ENCODE measurements around the gene DKK1. TPM values are rescaled to one million over a fixed set of nuclear protein-coding genes. Genes with fewer than 3 reads are reported as not detected.
A peak's percentile ranks its signal among the peaks of the same experiment; 100 is the strongest.

Gene DKK1, protein sequence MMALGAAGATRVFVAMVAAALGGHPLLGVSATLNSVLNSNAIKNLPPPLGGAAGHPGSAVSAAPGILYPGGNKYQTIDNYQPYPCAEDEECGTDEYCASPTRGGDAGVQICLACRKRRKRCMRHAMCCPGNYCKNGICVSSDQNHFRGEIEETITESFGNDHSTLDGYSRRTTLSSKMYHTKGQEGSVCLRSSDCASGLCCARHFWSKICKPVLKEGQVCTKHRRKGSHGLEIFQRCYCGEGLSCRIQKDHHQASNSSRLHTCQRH
- 100 to 1,000 TPM in 1 of 8 experiments, 10 to 100 TPM in 1, 1 to 10 TPM in 5, under 1 TPM in 1; 0.92 to 121 (median 3.9) TPM for total RNA-seq

DNA sequence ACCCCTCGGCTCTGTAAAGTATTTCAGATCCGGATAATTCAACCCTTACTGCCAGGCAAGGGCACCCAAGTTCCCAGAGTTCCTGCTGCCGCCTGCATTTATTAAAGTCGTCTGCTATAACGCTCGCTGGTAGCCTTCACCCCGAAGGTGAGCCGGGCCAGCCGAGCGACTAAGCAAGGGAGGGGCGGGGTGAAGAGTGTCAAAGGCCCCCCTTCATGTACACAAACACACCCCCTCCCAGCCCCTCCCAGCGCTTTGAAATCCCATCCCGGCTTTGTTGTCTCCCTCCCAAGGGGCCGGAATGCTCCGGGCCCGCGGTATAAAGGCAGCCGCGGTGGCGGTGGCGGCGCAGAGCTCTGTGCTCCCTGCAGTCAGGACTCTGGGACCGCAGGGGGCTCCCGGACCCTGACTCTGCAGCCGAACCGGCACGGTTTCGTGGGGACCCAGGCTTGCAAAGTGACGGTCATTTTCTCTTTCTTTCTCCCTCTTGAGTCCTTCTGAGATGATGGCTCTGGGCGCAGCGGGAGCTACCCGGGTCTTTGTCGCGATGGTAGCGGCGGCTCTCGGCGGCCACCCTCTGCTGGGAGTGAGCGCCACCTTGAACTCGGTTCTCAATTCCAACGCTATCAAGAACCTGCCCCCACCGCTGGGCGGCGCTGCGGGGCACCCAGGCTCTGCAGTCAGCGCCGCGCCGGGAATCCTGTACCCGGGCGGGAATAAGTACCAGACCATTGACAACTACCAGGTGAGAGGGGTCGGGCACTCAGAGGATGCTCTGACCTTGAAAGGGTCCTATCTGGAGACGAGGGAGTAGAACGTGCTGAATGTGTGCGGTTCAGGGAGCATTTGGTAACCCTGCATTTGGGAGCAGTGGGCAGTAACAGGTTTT is at the start of gene DKK1:
DKK1 (plus strand) TSS at position 349 of the 889 bp plus-strand sequence; CDS start at position 503, 154 bp downstream.
- H3K4me3 ChIP-seq: peak within 1 kb of the TSS; percentile 46 to 59 (median 51)
- no peaks in the 10 kb centered on the region for H3K4me1 ChIP-seq (replicated peaks in 1 of 2)
- in situ Hi-C loops (cut with MboI; ENCODE audit: low pct_unique_long_range_greater_than_20kb in 2 of 9, low sequenced_read_pairs in 9 of 9, unreplicated experiment in 9 of 9): loop anchor here in 6 of 9 experiments (5.0 to 25.0 kb wide), 7 partner anchors 171 to 473 kb away; partner anchors contain the start of gene MBL2 (in 1 of the 6)
- WGBS, 10 experiments: 0 to 5% (median 0%) methylated on average over 1 to 19 of the region's 55 CpGs; no CpG with 5 or more reads in 2 of the 10 experiments
- H3K27ac ChIP-seq: no peak within 1 kb of the TSS
- peak; percentile 79 to 86 (median 81) for ATAC-seq (replicated peaks in 6 of 8)

DNA sequence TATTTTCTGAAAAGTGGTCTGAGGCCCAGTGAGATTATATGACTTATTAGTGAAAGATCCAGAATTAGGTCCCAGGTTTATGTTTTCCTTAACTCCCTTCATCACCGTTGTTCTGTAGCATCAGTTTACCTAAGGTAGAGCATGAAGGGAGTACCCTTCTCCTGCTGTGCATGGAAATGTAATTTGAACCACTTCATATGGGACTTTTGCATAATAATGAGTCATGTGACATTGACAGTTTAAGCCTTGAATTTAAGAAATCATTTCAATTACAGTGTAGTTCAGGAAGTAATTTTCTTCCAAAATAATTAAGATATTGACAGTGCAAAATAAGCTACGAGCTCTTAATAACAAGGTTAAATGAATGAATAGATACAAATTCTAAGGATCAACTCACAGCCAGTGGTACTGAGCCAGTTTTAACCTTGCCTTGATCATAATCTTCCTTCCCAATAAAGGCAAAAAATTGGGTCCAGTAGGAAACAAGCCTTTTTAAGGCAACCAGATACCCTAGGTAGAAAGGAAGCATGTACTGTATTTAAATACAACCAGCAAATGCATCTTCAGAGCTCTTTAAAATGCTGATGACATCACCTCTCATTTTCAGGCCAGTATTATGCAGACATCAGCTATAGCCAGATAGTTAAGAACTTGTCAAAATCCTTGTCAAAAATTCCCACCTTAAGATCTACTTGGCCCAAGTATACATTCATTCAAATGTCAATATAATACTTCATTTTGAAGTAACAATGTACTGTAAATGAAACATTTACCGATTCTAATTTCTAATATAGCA is 48.8 kb upstream of the DKK1 start:
- in situ Hi-C loops (cut with MboI; ENCODE audit: low pct_unique_long_range_greater_than_20kb in 2 of 9, low sequenced_read_pairs in 9 of 9, unreplicated experiment in 9 of 9): no loop called here
- ATAC-seq (replicated peaks in 6 of 8): peak in 3 of 8 experiments; percentile 45 to 51 (median 47)
- 13 to 100% (median 76%) methylated on average over 1 to 3 of the region's 3 CpGs for WGBS, 10 experiments
- Histone ChIP-seq H3K4me3 (no peak overlapping the region), H3K4me1 (replicated peaks in 1 of 2) (no peaks in the 10 kb centered on the region), H3K27ac (no peak overlapping the region)

DNA sequence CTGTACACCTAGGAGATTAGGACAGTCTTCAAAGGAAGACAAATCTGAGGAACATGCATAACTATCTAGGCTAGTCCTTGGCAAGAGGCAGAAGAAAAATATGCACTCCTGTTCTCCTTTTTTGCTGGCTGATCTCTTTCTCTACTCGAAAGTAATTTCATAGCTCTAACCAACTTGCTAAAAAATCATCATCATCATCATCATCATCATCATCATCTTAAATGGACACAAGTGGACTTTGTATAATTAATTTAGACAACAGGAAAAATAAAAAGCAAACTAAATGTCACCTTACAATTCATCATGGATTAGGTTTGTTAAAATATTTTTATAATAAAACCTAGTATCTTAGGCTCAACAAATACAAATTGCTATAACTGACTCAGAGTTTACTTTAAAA is 47.2 kb upstream of the DKK1 start:
- WGBS, 10 experiments: 63 to 100% (median 86%) methylated on average over 1 of the region's 1 CpG; no CpG with 5 or more reads in 2 of the 10 experiments
- no peak overlapping the region for H3K4me3 ChIP-seq
- ATAC-seq (replicated peaks in 6 of 8): no peak
- no peak overlapping the region for H3K27ac ChIP-seq
- in situ Hi-C loops (cut with MboI; ENCODE audit: low pct_unique_long_range_greater_than_20kb in 2 of 9, low sequenced_read_pairs in 9 of 9, unreplicated experiment in 9 of 9): no loop called here
- H3K4me1 ChIP-seq (replicated peaks in 1 of 2): no peaks in the 10 kb centered on the region

DNA sequence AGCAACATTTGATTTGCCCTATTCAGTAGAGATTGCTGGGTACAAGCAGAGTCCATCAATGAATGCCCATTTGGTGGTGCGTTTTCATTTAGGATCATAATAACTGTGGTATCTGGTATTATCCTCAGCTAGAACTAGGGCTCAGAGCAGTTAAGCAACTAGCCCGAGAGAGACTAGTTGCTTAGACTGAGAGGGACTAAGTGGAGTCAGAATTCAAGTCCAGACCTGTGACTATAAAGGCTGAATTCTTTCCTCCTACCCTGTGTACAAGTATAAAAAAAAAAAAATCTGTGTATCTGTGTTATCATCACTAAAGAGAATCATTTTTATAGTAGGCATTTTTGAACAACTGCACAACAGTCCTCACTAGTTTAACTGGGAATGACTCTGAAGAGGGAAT is 45.3 kb upstream of the DKK1 start:
- in situ Hi-C loops (cut with MboI; ENCODE audit: low pct_unique_long_range_greater_than_20kb in 2 of 9, low sequenced_read_pairs in 9 of 9, unreplicated experiment in 9 of 9): no loop called here
- Histone ChIP-seq H3K27ac (no peak overlapping the region), H3K4me3 (no peak overlapping the region), H3K4me1 (replicated peaks in 1 of 2) (no peaks in the 10 kb centered on the region)
- no peak for ATAC-seq (replicated peaks in 6 of 8)
- WGBS, 10 experiments: 20 to 100% (median 92%) methylated on average over 1 to 2 of the region's 2 CpGs; no CpG with 5 or more reads in 1 of the 10 experiments

DNA sequence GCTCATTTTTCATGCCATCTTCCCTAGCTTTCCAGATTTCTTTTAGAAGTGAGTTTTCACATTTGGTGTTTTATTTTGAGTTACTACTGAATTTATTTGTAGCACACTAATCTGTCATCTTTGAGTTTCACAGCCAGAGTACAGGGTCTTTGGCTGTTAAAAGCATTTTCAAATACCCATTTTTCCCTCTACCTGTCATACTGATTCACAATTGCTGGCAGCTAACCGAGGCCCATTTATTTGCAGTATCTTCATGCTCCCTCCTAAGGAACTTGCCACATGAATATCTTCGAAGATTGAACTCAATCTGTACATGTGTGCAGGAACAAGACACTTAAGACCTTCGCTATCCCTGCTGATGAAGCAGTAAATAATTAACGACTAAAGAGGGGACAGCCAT is 44.8 kb upstream of the DKK1 start:
- in situ Hi-C loops (cut with MboI; ENCODE audit: low pct_unique_long_range_greater_than_20kb in 2 of 9, low sequenced_read_pairs in 9 of 9, unreplicated experiment in 9 of 9): no loop called here
- H3K4me3 ChIP-seq: no peak overlapping the region
- 45 to 92% (median 73%) methylated on average over 1 to 4 of the region's 4 CpGs; no CpG with 5 or more reads in 2 of the 10 experiments for WGBS, 10 experiments
- peak in 5 of 8 experiments; percentile 57 to 89 (median 69) for ATAC-seq (replicated peaks in 6 of 8)
- H3K4me1 ChIP-seq (replicated peaks in 1 of 2): no peaks in the 10 kb centered on the region
- no peak overlapping the region for H3K27ac ChIP-seq

DNA sequence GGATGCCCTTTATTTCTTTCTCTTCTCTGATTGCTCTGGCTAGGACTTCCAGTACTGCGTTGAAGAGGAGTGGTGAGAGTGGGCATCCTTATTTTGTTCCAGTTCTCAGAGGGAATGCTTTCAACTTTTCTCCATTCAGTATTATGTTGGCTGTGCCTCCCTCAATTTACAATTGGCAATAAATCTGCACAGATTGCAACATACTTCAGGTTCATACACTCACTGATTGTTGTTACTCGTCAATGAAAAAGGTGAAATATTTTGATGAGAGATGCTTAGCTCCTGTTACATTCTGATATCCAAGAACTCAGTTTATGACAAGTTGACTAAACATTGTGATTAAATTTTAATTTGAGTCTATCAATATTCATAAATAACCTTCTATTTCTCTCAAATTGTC is 37.9 kb upstream of the DKK1 start:
- no peak for ATAC-seq (replicated peaks in 6 of 8)

DNA sequence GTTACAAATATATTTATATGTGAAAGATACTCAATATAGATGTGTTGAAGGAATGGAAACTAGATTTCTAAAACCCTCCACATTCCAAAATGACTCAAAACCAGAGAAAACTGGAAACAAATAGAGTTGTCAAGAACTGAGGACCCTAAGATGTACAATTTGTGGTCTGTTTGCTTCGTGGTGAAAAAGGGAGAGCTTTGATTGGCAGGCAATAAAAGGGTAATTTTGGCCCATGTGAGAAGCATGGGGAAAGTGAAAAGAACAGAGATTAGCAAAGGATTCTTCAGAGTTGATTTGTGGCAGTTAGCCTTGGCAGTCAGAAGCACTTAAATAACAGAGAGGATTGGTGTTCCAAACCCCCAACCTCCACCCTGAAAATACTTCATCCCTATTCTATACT is 37.1 kb upstream of the DKK1 start:
- Histone ChIP-seq H3K4me1 (replicated peaks in 1 of 2) (peaks cover 0 to 4% of the 10 kb centered on the region in 2 donors), H3K4me3 (no peak overlapping the region), H3K27ac (no peak overlapping the region)
- in situ Hi-C loops (cut with MboI; ENCODE audit: low pct_unique_long_range_greater_than_20kb in 2 of 9, low sequenced_read_pairs in 9 of 9, unreplicated experiment in 9 of 9): no loop called here
- 0 to 80% (median 11%) methylated on average over 1 of the region's 1 CpG; no CpG with 5 or more reads in 3 of the 10 experiments for WGBS, 10 experiments
- ATAC-seq (replicated peaks in 6 of 8): no peak

More for the DNA sequence above, 37.9 kb upstream of the DKK1 start:
- Histone ChIP-seq H3K4me3 (no peak overlapping the region), H3K27ac (no peak overlapping the region), H3K4me1 (replicated peaks in 1 of 2) (peaks cover 0 to 4% of the 10 kb centered on the region in 2 donors)
- 73 to 100% (median 88%) methylated on average over 1 to 2 of the region's 2 CpGs; no CpG with 5 or more reads in 1 of the 10 experiments for WGBS, 10 experiments
- in situ Hi-C loops (cut with MboI; ENCODE audit: low pct_unique_long_range_greater_than_20kb in 2 of 9, low sequenced_read_pairs in 9 of 9, unreplicated experiment in 9 of 9): no loop called here

DNA sequence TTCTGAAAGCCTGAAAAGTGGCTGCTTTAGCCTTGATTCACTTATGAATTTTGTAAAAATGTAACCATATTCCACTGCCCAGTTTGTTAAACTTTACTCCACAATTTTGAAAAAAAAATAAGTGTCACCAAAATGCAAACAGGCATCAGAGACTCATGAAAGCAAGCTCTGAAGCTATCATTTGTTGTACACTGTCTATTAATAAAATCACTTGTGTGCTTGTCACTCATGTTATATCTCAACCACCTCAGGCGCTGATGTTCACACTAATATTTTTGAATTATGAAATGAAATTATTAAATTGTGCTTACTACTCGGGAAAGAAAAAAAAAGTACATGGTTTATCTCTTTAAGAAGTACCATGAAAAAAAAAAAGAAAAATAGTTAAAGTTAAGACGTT is 34.5 kb upstream of the DKK1 start:
- Histone ChIP-seq H3K4me1 (replicated peaks in 1 of 2) (peaks cover 2 to 6% of the 10 kb centered on the region in 2 donors), H3K4me3 (no peak overlapping the region), H3K27ac (no peak overlapping the region)
- in situ Hi-C loops (cut with MboI; ENCODE audit: low pct_unique_long_range_greater_than_20kb in 2 of 9, low sequenced_read_pairs in 9 of 9, unreplicated experiment in 9 of 9): no loop called here
- 38 to 90% (median 60%) methylated on average over 1 to 3 of the region's 3 CpGs; no CpG with 5 or more reads in 1 of the 10 experiments for WGBS, 10 experiments
- ATAC-seq (replicated peaks in 6 of 8): no peak

DNA sequence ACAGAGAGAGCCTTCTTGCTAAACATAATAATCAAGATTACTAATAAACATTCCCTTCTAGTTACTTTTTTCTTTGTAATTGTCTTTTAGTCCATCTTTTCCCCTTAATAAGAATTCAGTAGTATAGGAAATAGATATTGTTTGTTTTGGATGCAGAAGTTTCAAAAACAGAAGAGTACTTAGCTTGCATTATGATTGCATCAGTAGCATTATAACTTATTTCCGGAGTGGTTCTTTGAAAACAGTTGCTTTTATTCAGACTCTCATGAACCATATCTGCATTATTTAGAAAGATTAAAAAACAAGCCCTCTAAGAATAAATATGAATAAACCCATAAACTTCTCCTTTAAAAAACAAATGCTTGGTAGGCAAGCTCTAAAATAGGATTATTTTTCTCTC is 34.0 kb upstream of the DKK1 start:
- no peak overlapping the region for H3K4me3 ChIP-seq
- 0 to 100% (median 86%) methylated on average over 1 of the region's 1 CpG; no CpG with 5 or more reads in 4 of the 10 experiments for WGBS, 10 experiments
- peak in 1 of 8 experiments; percentile 35 for ATAC-seq (replicated peaks in 6 of 8)
- in situ Hi-C loops (cut with MboI; ENCODE audit: low pct_unique_long_range_greater_than_20kb in 2 of 9, low sequenced_read_pairs in 9 of 9, unreplicated experiment in 9 of 9): no loop called here
- H3K4me1 ChIP-seq (replicated peaks in 1 of 2): peaks cover 2 to 11% of the 10 kb centered on the region in 2 donors
- no peak overlapping the region for H3K27ac ChIP-seq

DNA sequence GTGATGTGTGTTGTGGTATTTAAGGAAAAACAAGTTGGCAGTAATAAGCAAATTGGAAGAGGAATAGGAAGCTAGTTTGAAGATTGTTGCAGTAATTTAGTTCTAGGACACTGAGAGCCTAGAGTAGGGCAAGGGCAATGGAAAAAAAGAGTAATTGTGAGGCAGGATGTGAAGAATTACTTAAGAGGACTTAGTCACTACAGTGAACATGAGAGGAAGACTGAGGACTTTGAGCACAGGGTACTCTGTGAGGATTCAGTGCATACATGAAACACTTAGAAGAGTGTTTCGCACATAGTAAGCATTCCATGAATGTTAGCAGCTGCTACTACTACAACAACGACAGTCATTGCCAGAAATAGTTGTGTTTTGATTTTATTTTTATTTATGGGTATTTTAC is 30.9 kb upstream of the DKK1 start:
- no peak for ATAC-seq (replicated peaks in 6 of 8)
- 56 to 100% (median 92%) methylated on average over 1 to 2 of the region's 2 CpGs for WGBS, 10 experiments

DNA sequence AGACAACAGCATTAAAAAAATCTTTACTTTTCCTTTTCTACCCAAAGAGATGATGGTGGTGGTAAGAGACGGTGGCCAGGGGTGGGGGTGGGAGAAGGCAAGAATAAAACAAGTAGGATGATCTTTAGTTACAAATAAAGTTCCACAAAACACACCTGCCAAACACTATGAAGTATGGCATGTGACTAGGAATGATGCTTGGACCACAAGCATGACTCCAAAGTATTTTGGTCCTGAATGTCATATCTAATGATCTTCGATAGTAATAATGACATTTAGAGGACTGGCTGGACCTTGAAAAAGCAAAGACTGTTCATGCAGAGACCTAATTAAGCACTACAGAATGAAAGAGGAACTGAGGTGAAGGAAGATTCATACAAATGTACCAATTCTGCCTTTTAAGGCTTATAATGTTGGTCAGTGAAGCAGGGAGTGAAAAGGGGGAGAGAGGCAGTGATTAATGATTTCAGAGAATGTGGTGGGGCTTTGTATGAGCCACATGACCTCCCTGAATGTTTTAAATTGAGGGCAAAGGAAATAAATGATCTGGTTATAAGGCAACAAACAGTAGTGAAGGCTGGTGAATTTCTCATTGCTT is 29.6 kb upstream of the DKK1 start:
- WGBS, 10 experiments: 58 to 100% (median 85%) methylated on average over 1 to 2 of the region's 2 CpGs; no CpG with 5 or more reads in 2 of the 10 experiments
- Histone ChIP-seq H3K4me3 (no peak overlapping the region), H3K4me1 (replicated peaks in 1 of 2) (peaks cover 2 to 12% of the 10 kb centered on the region in 2 donors), H3K27ac (no peak overlapping the region)
- in situ Hi-C loops (cut with MboI; ENCODE audit: low pct_unique_long_range_greater_than_20kb in 2 of 9, low sequenced_read_pairs in 9 of 9, unreplicated experiment in 9 of 9): no loop called here
- ATAC-seq (replicated peaks in 6 of 8): peak in 2 of 8 experiments; percentile 57 to 58

More for the DNA sequence above, 30.9 kb upstream of the DKK1 start:
- in situ Hi-C loops (cut with MboI; ENCODE audit: low pct_unique_long_range_greater_than_20kb in 2 of 9, low sequenced_read_pairs in 9 of 9, unreplicated experiment in 9 of 9): no loop called here
- peaks cover 2 to 12% of the 10 kb centered on the region in 2 donors for H3K4me1 ChIP-seq (replicated peaks in 1 of 2)
- H3K27ac ChIP-seq: no peak overlapping the region
- H3K4me3 ChIP-seq: no peak overlapping the region

DNA sequence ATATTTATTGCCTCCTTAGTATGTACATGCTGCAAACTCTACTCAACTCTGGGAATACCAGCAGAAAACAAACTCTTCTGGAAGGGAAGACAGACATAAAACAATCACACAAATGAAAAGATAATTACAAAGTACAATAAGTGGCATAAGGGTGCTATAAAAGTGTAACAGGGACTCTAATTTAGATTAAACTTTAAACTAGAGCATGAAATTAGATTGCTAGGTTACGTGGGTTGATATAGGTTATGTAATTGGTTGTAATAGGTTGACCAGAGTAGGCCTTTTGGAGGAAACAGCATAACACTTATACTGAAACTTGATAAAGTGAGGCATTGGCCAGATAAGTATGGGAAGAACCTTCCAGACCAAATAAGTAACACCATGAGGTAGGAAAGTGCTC is 26.2 kb upstream of the DKK1 start:
- no peak for ATAC-seq (replicated peaks in 6 of 8)
- Histone ChIP-seq H3K4me1 (replicated peaks in 1 of 2) (peaks cover 2 to 8% of the 10 kb centered on the region in 2 donors), H3K4me3 (no peak overlapping the region), H3K27ac (no peak overlapping the region)
- WGBS, 10 experiments: 80 to 100% (median 100%) methylated on average over 1 of the region's 1 CpG
- in situ Hi-C loops (cut with MboI; ENCODE audit: low pct_unique_long_range_greater_than_20kb in 2 of 9, low sequenced_read_pairs in 9 of 9, unreplicated experiment in 9 of 9): no loop called here
